HG03196 (cell line): ENCODE results near the gene EIF3L.
A peak's percentile ranks its signal among the peaks of the same experiment; 100 is the strongest.

Source experiments
- ATAC-seq: cut with Tn5 transposase; IDR thresholded peaks from one replicate; pipeline ENCODE4 v1.9.1; 2021; ENCODE audit not compliant: unreplicated experiment

EIF3L gene

GRCh38 chr22:37925767-37926166 is 76.5 kb downstream of the EIF3L start:
- no peak for ATAC-seq

GRCh38 chr22:37926358-37926757 is 77.1 kb downstream of the EIF3L start:
- no peak for ATAC-seq

GRCh38 chr22:37926771-37927636 is 77.8 kb downstream of the EIF3L start:
- ATAC-seq, result no peak

GRCh38 chr22:37927637-37927936 is 78.4 kb downstream of the EIF3L start:
- ATAC-seq, result no peak

- ATAC-seq, result no peak
These were observed 80.2 kb downstream of the EIF3L start for GRCh38 chr22:37929390-37929789.

GRCh38 chr22:37930270-37930951 is 81.2 kb downstream of the EIF3L start:
- ATAC-seq, result no peak

GRCh38 chr22:37930952-37931440 is 81.8 kb downstream of the EIF3L start:
- ATAC-seq, result no peak

- ATAC-seq, result no peak
These were observed 82.7 kb downstream of the EIF3L start for GRCh38 chr22:37931893-37932389.

GRCh38 chr22:37932401-37932800 is 83.2 kb downstream of the EIF3L start:
- no peak for ATAC-seq

GRCh38 chr22:37932821-37933578 is 83.8 kb downstream of the EIF3L start:
- ATAC-seq, result no peak

- ATAC-seq, result peak; percentile 70
These were observed 84.6 kb downstream of the EIF3L start for GRCh38 chr22:37933711-37934376.
